Peyer's patch (tissue), 4 donors: ENCODE data around the gene TMEM94.

Source experiments
- POLR2A ChIP-seq, 2 donors: fragments of 450-650 bp; IDR thresholded peaks; one replicate each; pipeline ENCODE4 v1.5.1; 2017; ENCODE audit warnings: antibody characterized with exemption in 2 of 2, mild to moderate bottlenecking in 2 of 2, moderate library complexity in 2 of 2
- TF ChIP-seq, protein P1 (sequence below), 6 experiments: fragments of 450-650 bp in 4 of 6; fragments of 200-600 bp in 2 of 6; sonication (generic) in 1 of 6; IDR thresholded peaks; one replicate each; pipeline ENCODE4 v1.5.1; 2017 to 2019; ENCODE audit warnings: antibody characterized with exemption in 6 of 6, mild to moderate bottlenecking in 3 of 6, moderate library complexity in 1 of 6

DNA sequence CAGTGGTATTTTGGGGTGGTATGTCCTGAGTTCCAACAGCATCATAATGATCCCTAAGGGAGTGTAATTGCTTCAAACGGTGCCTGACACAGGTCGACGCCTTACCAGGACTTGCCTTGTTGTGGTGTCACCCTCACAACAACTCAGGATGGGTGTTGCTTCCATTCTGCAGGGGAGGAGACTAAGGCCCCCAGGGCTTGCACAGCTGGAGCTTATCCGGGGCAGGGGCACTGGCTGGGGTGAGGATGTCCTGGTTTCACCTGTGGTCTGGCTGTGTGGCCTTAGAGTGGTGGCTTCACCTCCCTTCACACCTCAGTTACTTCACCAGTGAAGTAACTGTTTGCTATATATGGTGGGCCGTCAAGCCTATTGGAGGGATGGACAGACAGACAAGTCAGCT lies 92.4 kb downstream of the TMEM94 start:
- TF ChIP-seq, protein P1, sequence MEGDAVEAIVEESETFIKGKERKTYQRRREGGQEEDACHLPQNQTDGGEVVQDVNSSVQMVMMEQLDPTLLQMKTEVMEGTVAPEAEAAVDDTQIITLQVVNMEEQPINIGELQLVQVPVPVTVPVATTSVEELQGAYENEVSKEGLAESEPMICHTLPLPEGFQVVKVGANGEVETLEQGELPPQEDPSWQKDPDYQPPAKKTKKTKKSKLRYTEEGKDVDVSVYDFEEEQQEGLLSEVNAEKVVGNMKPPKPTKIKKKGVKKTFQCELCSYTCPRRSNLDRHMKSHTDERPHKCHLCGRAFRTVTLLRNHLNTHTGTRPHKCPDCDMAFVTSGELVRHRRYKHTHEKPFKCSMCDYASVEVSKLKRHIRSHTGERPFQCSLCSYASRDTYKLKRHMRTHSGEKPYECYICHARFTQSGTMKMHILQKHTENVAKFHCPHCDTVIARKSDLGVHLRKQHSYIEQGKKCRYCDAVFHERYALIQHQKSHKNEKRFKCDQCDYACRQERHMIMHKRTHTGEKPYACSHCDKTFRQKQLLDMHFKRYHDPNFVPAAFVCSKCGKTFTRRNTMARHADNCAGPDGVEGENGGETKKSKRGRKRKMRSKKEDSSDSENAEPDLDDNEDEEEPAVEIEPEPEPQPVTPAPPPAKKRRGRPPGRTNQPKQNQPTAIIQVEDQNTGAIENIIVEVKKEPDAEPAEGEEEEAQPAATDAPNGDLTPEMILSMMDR (IDR thresholded peaks at IDR 0.05) = no peak
- no peak for TF ChIP-seq POLR2A (IDR thresholded peaks at IDR 0.05)
